ENCODE results near the gene LZTR1. TPM values are rescaled to one million over a fixed set of nuclear protein-coding genes. Genes with fewer than 3 reads are reported as not detected.
A peak's percentile ranks its signal among the peaks of the same experiment; 100 is the strongest.

Gene LZTR1
- total RNA-seq, 1 experiment from 2014 or later: 54.3 TPM

DNA sequence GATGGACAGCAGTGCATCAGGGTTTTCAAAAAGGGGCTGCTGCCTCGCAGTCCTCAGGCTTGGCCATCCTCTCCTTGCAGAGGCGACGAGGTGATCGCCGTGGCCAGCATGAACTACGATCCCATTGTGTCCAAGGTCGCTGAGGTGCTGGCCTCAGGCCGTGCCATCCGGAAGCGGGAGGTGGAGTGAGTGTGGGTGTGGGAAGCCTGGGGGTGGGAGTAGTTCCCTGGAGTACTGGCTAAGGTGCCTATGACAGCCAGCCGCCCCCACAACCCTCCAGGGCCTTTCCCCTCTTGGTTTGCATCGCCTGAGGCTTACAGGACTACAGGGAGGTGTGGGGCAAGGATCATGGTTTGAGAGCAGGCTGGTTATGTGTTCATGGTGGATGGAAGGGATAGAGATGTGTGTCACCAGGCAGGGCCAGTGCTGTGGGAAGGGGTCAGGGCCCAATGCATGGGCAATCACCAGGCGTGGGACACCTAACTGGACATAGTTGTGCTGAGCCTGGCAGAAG lies 2.1 kb upstream of the LZTR1 start:
- CTCF ChIA-PET: no interaction called here
- BruUV-seq (replicated peaks): no TSS peak
- intact Hi-C loops (cut with micrococcal nuclease; ENCODE audit: unreplicated experiment): no loop called here
- Histone ChIP-seq H3K27me3 (replicated peaks; ENCODE audit: insufficient read depth, low read depth, low read length, poor library complexity) (no peaks in the 10 kb centered on the region), H3K4me3 (ENCODE audit: low read depth, low read length, poor library complexity, severe bottlenecking) (no peak overlapping the region), H3K4me1 (ENCODE audit: insufficient read depth, low read length, poor library complexity, severe bottlenecking) (peaks cover 5% of the 10 kb centered on the region), H3K36me3 (ENCODE audit: insufficient read depth, low read length, poor library complexity, severe bottlenecking) (peaks cover 5% of the 10 kb centered on the region), H3K9me3 (ENCODE audit: low read depth, low read length, poor library complexity, severe bottlenecking) (peaks cover 10% of the 10 kb centered on the region), H3K27ac (ENCODE audit: low read depth, low read length, poor library complexity, severe bottlenecking) (no peak overlapping the region)
- POLR2A ChIA-PET (ENCODE audit: low non-redundant PET): no interaction called here
- no peak for DNase-seq (ENCODE audit: low spot score)
- no peak for TF ChIP-seq CTCF (conservative IDR thresholded peaks at IDR 0.05; ENCODE audit: low read depth, low read length)
- TF ChIP-seq EZH2 (IDR thresholded peaks at IDR 0.05; ENCODE audit: borderline replicate concordance, low read depth, low read length, poor library complexity, severe bottlenecking): no peak

GRCh38 chr22:20980523-20980922 lies 1.6 kb upstream of the LZTR1 start:
- no peak overlapping the region for H3K27ac ChIP-seq (ENCODE audit: low read depth, low read length, poor library complexity, severe bottlenecking)
- no peaks in the 10 kb centered on the region for H3K27me3 ChIP-seq (replicated peaks; ENCODE audit: insufficient read depth, low read depth, low read length, poor library complexity)
- intact Hi-C loops (cut with micrococcal nuclease; ENCODE audit: unreplicated experiment): no loop called here
- no peak for TF ChIP-seq EZH2 (IDR thresholded peaks at IDR 0.05; ENCODE audit: borderline replicate concordance, low read depth, low read length, poor library complexity, severe bottlenecking)
- no peak for TF ChIP-seq CTCF (conservative IDR thresholded peaks at IDR 0.05; ENCODE audit: low read depth, low read length)
- no TSS peak for BruUV-seq (replicated peaks)
- H3K4me1 ChIP-seq (ENCODE audit: insufficient read depth, low read length, poor library complexity, severe bottlenecking): peaks cover 5% of the 10 kb centered on the region
- H3K36me3 ChIP-seq (ENCODE audit: insufficient read depth, low read length, poor library complexity, severe bottlenecking): peaks cover 6% of the 10 kb centered on the region
- ChIA-PET CTCF (no interaction called here), POLR2A (ENCODE audit: low non-redundant PET) (no interaction called here)
- no peak overlapping the region for H3K4me3 ChIP-seq (ENCODE audit: low read depth, low read length, poor library complexity, severe bottlenecking)
- peaks cover 10% of the 10 kb centered on the region for H3K9me3 ChIP-seq (ENCODE audit: low read depth, low read length, poor library complexity, severe bottlenecking)
- no peak for DNase-seq (ENCODE audit: low spot score)

DNA sequence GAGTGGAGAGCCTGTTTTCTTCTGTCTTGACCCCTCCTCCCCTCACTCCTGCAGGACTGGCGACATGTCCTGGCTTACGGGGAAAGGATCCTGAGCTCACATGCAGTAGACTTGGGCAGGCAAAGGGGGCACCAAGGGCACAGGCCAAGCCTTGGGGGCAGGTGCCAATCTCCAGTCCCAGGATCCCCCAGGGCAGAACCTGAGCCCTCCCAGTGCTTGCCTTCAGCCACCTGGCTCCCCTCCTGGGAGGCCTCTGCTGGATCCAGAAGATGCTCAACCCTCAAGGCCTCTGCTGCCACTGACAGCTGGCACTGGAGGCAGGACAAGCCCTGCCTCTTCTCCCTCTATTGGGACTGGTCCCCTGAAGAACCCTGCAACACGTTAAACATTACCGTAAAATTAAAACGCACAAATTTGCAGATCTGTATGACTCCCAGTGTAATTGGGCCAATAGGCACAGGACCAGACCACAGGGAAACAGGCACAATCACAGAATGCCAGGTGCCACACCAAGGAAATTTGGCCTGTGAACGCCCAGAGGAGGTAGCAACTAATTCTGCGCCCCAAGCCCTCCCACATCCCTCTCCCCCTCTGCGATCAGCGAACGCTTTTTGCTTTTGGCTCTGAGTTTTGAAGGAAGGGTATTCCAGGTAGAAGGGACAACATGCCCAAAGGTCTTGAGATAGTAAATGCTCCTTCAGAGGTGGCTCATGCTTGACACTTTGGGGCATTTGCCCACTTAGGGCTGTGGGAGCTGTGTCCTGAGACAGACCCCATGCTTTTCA lies 967 bp upstream of the LZTR1 start:
- Histone ChIP-seq H3K4me1 (ENCODE audit: insufficient read depth, low read length, poor library complexity, severe bottlenecking) (peaks cover 5% of the 10 kb centered on the region), H3K4me3 (ENCODE audit: low read depth, low read length, poor library complexity, severe bottlenecking) (peak overlapping the region; percentile 88), H3K36me3 (ENCODE audit: insufficient read depth, low read length, poor library complexity, severe bottlenecking) (peaks cover 12% of the 10 kb centered on the region), H3K9me3 (ENCODE audit: low read depth, low read length, poor library complexity, severe bottlenecking) (peaks cover 10% of the 10 kb centered on the region), H3K27ac (ENCODE audit: low read depth, low read length, poor library complexity, severe bottlenecking) (peak overlapping the region; percentile 87), H3K27me3 (replicated peaks; ENCODE audit: insufficient read depth, low read depth, low read length, poor library complexity) (no peaks in the 10 kb centered on the region)
- POLR2A ChIA-PET (ENCODE audit: low non-redundant PET): no interaction called here
- CTCF ChIA-PET: no interaction called here
- intact Hi-C loops (cut with micrococcal nuclease; ENCODE audit: unreplicated experiment): no loop called here
- no peak for DNase-seq (ENCODE audit: low spot score)
- TSS peak; percentile 88 for BruUV-seq (replicated peaks)
- TF ChIP-seq EZH2 (IDR thresholded peaks at IDR 0.05; ENCODE audit: borderline replicate concordance, low read depth, low read length, poor library complexity, severe bottlenecking) (no peak), CTCF (conservative IDR thresholded peaks at IDR 0.05; ENCODE audit: low read depth, low read length) (no peak)

All from A673 (cell line).